Ishikawa (cell line): ENCODE measurements around the gene RUFY2.

Experiments used
- EGR1 ChIP-seq: IDR thresholded peaks from 2 replicates; pipeline ENCODE4 v1.6.1; 2012
- MAX ChIP-seq: IDR thresholded peaks from 2 replicates; pipeline ENCODE4 v1.6.1; 2012
- YY1 ChIP-seq: IDR thresholded peaks from 2 replicates; pipeline ENCODE4 v1.6.1; 2012; ENCODE audit warnings: low read depth
- TF ChIP-seq, protein P1 (sequence below): IDR thresholded peaks from 2 replicates; pipeline ENCODE4 v1.6.1; 2012; ENCODE audit warnings: low read depth, mild to moderate bottlenecking

GRCh38 chr10:68435803-68436202, 28.7 kb upstream of the RUFY2 start:
- TF ChIP-seq YY1 (no peak), MAX (no peak), EGR1 (no peak)
- TF ChIP-seq, protein P1, sequence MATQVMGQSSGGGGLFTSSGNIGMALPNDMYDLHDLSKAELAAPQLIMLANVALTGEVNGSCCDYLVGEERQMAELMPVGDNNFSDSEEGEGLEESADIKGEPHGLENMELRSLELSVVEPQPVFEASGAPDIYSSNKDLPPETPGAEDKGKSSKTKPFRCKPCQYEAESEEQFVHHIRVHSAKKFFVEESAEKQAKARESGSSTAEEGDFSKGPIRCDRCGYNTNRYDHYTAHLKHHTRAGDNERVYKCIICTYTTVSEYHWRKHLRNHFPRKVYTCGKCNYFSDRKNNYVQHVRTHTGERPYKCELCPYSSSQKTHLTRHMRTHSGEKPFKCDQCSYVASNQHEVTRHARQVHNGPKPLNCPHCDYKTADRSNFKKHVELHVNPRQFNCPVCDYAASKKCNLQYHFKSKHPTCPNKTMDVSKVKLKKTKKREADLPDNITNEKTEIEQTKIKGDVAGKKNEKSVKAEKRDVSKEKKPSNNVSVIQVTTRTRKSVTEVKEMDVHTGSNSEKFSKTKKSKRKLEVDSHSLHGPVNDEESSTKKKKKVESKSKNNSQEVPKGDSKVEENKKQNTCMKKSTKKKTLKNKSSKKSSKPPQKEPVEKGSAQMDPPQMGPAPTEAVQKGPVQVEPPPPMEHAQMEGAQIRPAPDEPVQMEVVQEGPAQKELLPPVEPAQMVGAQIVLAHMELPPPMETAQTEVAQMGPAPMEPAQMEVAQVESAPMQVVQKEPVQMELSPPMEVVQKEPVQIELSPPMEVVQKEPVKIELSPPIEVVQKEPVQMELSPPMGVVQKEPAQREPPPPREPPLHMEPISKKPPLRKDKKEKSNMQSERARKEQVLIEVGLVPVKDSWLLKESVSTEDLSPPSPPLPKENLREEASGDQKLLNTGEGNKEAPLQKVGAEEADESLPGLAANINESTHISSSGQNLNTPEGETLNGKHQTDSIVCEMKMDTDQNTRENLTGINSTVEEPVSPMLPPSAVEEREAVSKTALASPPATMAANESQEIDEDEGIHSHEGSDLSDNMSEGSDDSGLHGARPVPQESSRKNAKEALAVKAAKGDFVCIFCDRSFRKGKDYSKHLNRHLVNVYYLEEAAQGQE = no peak
